Skin epidermis (tissue), 12 donors: Measurements from ENCODE around the gene GPR171.
"Not testable (repeated sequence)": the region's sequence is repeated elsewhere in the genome, so short reads cannot be mapped to it uniquely, and the experiment has no call there.

Experiments used
- H3K27ac ChIP-seq, 21 experiments: fragments of 200-600 bp; sonication (generic) in 11 of 21; one replicate each; pipeline ENCODE4 v1.5.0; 2020; ENCODE audit warnings: mild to moderate bottlenecking in 3 of 21, inconsistent platforms in 2 of 21, moderate library complexity in 2 of 21
- H3K4me3 ChIP-seq, 7 experiments: fragments of 200-600 bp; sonication (generic) in 2 of 7; one replicate each; pipeline ENCODE4 v1.5.0; 2020; ENCODE audit warnings: inconsistent platforms in 2 of 7, mild to moderate bottlenecking in 2 of 7, moderate library complexity in 1 of 7

The GPR171 gene

DNA sequence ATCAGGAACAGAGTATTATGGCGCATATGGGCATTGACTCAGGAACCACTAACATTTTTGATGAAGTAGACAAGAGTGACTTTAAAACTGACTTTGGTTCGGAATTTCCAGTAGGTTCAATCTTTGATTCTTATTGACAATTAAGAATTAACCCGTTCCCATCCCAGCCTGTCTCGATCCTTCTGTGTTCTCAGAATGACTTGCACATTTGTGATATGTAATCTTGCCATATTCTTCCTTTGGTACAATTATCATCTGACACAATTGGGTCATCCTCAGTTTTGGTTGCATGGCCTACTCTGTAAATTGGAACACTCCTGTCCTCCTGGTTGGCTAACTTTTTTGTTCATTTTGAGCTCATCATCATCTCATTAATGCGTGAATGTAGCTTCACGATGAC, 10.5 kb downstream of the GPR171 start:
- H3K27ac ChIP-seq, result no peak overlapping the region
- no peak overlapping the region for H3K4me3 ChIP-seq

DNA sequence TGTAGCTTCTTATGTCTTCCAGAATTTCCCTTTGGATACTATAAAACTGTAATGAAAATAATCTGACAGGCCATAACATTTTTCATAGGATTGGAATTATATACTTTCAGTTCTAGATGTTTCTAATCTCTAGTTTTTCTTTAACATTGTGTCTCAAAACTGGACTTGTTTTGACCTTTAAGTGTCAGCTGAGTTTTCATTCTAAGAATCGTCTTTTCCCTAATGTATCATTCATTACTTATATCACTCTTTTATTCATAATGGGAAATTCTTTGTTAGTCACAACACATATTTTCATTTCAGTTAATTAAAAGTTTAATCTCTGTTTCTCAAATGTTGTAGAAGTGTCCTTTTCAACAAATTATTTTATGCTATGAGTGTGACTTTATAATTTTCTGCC, 11.9 kb downstream of the GPR171 start:
- Histone ChIP-seq H3K27ac (no peak overlapping the region), H3K4me3 (no peak overlapping the region)

DNA sequence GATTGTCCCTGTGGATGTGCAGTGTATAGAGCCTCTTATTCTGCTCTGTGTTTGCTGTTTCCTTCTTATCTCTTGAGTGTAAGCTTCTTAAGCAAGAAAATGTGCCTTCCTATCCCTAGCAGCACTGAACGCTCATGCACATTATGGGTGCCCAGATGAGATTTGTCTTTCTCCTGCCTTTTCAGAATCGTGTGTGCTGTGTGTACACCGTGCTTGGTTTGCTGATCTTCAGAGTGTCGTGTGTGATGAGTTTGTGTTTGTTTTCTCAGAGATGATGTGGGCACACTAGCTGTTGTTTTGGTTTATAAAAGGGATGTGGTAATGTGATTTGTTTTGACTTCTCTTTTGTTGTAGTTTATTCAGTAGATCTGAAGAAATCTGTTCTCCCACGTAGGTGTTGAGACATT, 19.7 kb downstream of the GPR171 start:
- H3K27ac ChIP-seq, result peak overlapping the region in 3 of 21 experiments; percentile 23 to 76 (median 57)

DNA sequence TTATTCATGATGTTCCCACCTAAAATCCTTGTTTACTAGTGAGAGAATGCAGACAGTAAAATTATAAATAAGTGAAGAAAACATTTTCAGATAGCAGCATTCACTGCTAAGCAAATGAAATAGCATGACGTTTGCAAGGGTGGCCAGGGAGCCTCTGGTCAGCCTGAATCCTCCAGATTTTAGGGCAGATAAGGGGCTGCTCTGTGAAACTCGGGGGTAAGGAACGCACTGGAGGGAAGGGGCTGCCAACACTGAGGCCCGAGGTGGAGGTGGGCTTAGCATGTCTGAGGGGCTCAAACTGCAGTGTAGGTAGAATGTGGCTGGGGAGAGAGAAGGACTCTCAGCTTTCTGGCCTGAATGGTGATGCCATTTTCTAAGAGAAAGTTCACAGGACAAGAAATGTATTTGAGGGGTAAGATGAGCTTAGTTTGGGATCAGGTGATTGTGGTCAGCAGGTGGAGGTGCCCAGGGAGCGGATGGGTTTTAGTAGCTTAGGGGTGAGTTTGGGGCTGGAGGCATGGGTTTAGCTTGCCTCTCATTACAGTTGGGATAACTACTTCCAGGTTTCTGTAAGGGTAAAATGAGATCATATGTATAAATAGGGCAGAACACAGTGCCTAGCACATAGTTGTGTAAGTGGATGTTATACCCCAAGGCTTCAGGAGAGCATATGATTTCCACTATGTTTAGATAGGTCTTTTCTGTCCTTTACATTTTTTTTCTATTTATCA, 20.5 kb downstream of the GPR171 start:
- Histone ChIP-seq H3K27ac (peak overlapping the region in 2 of 21 experiments; percentile 23 to 76), H3K4me3 (no peak overlapping the region)

More for the DNA sequence above, 19.7 kb downstream of the GPR171 start:
- H3K4me3 ChIP-seq, result no peak overlapping the region

DNA sequence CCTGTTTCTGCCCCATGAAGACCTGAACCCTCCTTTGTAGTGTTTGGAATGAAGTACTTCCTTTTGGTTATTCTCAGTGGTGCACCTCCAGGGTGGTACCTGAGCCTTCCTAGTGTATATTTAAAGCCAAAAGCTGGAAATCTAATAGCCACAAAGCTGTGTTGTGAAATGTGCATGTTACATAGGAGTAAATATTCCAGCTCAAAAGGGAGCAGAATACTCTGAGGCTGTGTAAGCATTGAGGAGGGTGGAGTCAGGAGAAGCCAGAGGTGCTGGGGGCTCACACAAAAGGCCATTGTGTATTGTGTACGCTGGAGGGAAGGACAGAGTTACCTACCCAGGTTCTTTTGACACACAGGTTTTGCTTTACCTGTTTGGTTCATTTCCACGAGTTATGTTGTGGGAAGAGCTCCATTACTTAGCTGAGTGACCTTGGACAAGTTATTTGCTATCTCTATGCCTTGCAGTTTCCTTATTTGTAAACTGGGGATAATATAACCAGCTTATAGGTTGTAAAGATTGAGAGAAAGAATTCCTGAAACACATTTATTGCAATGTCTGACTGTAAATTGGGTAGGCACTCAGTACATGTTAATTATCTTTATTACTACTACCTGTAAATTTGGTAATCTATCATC, 24.7 kb downstream of the GPR171 start:
- Histone ChIP-seq H3K27ac (no peak overlapping the region), H3K4me3 (no peak overlapping the region)

DNA sequence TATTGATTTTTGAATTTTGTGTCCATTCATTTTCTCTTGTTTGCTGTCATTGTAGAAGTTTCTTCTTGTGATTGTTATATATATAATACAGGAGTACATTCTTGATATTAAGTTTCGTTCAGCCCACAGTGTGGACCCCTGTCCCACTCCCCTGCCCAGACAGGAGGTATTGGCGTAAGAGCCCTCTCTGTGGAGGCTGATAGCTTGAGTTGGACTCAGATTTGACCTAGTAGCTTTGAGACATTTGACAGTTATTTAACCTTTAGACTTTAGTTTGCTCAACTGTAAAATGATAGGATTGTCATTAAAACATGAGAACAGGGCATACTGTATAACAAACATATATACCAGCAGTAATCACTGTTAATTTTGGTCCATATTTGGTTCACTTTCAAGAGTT, 27.1 kb downstream of the GPR171 start:
- Histone ChIP-seq H3K4me3 (no peak overlapping the region), H3K27ac (no peak overlapping the region)

DNA sequence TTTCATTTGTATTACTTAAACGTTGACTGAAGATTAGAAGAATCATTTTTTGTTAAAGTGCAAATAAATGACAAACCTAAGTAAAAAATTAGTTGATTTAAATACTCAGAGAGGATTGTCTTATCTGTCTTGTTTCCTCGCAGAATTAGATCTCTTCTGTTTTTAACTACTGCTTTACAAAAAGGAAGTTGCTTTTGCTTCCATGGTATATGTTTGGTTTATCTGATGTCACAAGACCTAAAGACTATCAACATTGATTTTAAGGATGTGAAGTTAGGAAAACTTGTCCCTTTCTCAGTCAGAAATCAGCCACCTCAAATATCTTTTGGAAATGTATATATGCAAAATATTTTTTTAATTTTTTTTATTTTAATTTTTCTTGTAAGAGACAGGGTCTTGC, 28.7 kb downstream of the GPR171 start:
- no peak overlapping the region for H3K4me3 ChIP-seq
- peak overlapping the region in 1 of 21 experiments; percentile 25 for H3K27ac ChIP-seq

DNA sequence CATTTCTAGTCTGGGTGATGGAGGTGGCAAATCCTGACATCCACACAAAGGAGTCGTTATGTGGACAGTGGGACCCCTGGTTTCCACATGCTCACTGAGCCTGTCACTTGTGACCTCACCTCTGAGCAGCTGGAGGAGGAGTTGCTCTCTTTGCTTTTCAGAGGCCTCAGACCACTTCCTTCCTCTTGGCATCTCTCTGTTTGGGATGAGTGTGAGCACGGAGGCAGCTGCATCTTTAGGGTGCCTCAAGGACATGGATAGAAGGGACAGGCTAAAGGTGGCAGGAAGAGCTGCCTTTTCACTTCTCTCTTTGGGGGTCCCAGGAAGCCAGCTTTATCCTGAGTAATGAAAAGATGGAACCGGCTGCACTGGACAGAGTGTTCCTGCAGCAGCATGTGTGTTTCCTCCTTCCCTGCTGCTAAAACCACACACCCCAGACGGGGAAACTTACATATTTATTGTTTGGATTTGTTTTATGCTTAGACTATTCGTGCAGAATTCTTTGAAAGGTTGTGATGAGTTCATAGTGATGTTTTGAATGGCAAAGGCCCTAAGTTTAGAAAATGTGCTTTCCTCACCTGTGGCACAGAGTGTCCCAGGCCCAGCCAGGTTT, 31.8 kb downstream of the GPR171 start:
- peak overlapping the region in 10 of 21 experiments; percentile 3 to 77 (median 40) for H3K27ac ChIP-seq

DNA sequence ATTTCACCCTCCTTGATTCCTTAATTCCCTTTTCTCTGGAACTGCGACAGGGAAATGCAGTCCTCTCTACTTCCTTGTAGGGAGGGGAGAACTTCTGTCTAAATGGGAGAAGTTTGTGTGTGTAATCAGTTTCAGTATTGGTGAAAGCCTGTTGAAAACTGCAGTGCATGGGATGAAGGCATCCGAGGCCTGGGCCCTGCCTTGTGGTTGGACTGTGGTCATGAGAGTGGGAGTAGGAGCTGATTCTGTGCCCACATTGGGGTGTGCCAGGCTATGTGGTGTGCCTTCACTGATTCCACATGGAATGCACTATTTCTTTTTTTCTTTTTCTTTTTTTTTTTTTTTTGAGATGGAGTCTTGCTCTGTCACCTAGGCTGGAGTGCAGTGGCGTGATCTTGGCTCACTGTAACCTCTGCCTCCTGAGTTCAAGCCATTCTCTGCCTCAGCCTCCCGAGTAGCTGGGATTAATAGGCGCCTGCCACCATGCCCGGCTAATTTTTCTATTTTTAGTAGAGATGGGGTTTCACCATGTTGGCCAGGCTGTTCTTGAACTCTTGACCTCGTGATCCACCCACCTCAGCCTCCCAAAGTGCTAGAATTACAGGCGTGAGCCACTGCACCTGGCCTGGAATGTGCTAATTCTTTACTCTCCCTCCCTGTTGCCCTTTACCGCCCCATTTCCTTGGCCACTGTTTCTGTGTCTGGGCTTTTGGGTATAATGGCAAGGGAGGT, 32.9 kb downstream of the GPR171 start:
- peak overlapping the region in 14 of 21 experiments; percentile 3 to 77 (median 38) for H3K27ac ChIP-seq
- not testable (repeated sequence) for H3K4me3 ChIP-seq

More for the DNA sequence above, 31.8 kb downstream of the GPR171 start:
- H3K4me3 ChIP-seq, result no peak overlapping the region

DNA sequence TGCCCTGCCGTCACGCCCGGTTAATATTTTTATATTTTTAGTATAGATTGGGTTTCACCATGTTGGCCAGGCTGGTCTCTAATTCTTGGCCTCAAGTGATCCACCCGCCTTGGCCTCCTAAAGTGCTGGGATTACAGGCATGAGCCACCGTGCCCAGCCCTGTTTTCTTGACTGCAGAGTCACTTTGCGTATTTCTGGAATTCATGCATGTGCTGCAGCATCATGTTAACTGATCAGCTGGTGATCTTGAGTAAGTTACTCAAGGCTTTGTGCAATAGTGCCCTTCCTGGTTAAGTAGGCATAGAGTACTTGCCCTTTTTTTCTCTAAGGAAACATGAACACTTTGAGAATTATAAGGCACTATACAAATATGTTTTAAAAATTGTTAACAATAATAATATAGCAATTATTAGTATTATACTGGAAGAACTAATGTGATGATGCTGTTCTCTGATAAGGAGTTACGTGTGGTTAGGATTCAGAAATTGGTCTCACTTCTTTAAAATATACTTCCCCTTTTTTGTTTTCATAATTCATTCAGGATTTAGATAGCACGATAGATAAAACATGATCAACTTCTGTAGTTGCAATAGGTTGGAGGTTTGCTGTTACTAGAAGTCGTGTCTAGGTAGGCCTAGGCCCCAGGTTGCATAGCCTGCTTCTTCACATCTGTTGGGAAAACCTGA, 33.6 kb downstream of the GPR171 start:
- Histone ChIP-seq H3K27ac (peak overlapping the region in 11 of 21 experiments; percentile 6 to 77 (median 37)), H3K4me3 (no peak overlapping the region)

DNA sequence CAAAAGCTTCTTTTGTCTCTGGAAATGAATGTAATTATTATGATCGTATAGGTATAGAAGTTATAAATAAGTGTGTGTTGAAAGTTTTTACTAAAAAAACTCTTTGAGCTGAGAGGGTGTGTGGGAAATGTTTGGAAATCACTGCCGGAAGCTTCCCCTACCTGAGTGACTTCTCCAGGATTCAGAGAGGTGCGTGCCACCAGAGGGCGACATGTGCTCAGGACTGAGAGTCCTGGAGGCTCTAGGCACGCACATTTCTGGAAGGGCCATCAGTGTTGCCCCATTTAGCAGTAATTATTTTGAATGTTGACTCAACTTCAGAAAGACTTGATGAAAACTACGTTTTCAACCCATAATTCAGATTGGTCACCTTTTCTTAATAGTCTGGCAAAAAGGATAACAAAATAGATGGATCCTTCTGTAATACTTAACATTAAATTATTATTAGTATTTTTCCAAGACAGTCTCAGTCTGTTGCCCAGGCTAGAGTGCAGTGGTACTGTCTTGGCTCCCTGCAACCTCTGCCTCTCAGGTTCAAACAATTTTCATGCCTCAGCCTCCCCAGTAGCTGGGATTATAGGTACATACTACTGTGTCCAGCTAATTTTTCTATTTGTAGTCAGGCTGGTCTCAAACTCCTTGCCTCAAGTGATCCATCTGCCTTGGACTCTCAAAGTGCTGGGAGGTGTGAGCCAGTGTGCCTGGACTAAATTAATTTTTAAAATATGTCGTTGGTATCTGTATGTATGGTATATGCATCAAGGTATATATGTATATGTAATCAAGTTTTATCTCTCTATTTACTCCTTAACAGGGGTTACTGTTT, 34.5 kb downstream of the GPR171 start:
- H3K27ac ChIP-seq, result peak overlapping the region in 2 of 21 experiments; percentile 21 to 32
- no peak overlapping the region for H3K4me3 ChIP-seq

DNA sequence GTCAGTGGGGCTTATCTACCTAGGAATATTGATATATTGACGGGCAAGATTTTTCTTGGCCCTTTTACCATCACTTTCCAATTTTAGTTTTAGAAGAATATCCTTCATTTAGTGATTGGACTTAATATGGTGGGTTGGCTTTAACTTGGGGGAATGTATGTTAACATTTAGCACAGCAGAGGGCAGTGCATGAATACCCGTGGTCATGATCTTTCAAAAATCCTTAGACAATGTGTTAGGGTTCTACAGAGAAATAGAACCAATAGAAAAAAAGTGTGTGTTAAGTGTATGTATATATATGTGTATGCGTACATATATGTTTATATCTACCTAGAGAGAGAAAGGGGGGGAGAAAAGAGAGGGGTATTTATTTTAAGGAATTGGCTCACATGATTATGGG, 36.9 kb downstream of the GPR171 start:
- H3K4me3 ChIP-seq, result no peak overlapping the region
- H3K27ac ChIP-seq, result no peak overlapping the region

DNA sequence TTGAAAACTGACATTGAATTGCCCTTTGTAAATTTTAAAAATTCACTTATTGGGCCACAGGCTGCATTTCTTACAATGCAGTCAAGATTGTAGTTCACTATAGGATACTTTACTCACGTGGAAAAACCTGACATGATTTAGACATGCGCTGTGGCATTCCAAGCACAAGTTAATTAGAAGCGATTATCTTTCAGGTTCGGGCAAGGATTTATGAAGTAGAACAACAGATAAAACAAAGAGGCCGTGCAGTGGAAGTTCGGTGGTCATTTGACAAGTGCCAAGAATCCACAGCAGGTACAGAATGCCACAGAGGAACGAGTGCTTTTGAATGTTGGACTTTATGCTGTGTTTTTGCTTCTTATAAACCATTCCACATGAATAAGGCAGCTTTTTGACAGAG, 37.8 kb downstream of the GPR171 start:
- Histone ChIP-seq H3K4me3 (no peak overlapping the region), H3K27ac (no peak overlapping the region)

DNA sequence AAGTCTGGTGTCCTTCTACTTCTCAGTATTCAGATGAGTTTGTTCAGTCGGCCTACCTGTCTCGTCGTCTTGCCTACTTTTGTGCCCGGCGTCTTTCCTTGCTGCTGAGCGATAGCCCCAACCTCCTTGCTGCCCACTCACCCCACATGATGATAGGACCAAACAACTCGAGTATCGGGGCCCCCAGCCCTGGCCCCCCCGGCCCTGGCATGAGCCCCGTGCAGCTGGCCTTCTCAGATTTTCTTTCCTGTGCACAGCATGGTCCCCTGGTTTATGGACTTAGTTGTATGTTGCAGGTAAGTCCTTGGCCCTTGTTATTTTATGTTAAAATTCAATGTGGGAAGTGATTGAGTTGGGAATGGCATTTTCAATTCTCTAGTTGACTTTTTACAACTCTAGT, 43.2 kb downstream of the GPR171 start:
- Histone ChIP-seq H3K27ac (no peak overlapping the region), H3K4me3 (no peak overlapping the region)

DNA sequence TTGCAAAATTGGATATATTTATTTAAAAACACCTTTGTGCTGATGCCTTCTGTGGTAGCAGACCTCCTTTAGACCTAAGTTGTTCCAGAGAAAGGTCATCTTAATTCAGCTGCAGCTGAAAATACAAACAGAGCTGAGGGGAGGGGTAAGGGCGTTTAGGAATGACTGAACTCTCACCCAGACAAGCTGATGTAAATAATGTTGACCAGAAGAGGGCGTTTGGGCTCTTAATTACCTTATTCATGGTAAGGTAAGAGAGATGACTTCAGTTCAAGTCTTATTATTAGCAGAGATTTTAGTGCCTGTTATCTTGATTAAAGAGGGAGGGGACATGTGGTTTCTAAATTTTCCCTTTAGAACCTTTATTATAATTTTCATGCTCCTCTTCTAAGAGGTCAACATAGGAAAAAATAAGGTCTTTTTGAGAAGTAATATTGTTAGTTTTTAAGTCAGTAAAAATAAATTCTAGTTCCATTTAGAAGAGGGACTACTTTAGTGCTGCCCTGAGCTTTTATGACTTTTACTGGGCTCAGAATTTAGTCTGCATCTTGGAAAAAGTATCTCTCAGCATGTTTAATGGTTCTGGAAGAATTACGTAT, 46.3 kb downstream of the GPR171 start:
- Histone ChIP-seq H3K4me3 (no peak overlapping the region), H3K27ac (no peak overlapping the region)

DNA sequence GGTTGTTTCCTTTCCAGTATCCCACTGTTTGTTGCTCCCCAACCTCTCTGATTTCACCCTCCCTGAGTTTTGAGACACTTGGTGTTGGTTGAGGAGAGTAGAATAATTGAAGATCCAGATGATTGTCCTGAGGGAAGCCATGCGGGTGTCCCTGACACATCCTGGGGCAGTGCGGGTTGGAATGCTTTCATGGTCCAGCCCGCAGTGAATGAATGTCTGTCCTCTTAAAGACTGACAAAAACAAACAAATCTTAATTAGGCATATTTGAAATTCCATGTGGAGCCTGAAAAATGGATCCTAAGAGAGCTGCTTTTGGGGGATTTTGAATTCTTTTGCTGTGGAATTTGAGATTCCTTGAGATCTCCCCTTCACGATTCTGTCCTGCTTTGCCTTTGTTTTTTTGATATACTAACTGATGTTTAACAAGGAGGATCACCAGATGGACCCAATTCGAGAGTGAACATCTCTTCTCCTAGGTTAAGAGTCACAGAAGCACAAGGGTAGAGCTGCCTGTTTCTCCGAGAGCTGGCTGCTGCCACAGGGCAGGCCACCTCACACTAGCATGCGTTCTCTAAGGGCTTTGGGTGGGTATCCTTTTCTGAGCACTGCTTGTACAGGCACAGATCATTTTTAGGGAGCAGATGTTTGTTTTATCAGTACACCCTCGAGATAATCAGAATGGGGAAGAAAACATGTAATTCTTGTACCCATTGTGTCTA, 47.4 kb downstream of the GPR171 start:
- no peak overlapping the region for H3K4me3 ChIP-seq
- no peak overlapping the region for H3K27ac ChIP-seq

DNA sequence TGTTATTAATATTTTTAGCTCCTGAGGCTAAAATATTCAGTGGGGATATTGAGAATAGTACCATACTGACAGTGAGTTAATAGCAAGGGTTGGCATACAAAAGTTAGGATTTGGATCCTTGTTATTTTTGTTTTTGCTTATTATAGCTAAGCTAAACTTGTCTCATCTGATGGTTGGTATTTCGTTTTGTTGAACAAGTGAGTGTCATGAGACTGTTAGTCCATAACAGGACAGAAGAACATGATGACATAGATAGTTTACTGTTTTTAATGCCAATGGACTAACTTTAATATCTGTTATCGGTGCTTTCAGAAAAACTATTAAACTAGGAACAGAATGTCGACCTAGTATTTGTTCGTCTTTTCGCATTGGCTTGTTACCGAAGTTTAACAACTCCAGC, 48.5 kb downstream of the GPR171 start:
- H3K27ac ChIP-seq, result no peak overlapping the region
- no peak overlapping the region for H3K4me3 ChIP-seq
